ENCODE results near the gene CYSTM1.

DNA sequence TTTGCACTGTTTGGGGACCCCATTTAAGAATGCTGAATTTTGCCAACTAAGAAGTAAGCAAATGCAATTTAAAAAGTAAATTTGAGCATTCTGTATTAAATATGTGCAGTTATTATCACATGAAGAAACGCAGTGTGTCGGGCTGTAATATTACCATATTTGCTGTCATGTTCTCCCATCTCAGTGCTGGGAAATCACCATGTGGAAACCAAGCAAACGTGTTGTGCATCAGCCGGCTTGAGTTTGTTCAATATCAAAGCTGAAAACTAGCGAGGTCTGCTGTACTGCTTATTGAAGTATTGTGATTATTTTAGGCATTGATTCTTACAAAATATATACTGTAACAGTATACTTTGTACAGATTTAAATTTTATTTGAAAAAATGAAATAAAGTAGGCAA lies 46.6 kb upstream of the CYSTM1 start:
- TF ChIP-seq POLR2A (IDR thresholded peaks at IDR 0.05) = no peak
- TF ChIP-seq, protein P1, sequence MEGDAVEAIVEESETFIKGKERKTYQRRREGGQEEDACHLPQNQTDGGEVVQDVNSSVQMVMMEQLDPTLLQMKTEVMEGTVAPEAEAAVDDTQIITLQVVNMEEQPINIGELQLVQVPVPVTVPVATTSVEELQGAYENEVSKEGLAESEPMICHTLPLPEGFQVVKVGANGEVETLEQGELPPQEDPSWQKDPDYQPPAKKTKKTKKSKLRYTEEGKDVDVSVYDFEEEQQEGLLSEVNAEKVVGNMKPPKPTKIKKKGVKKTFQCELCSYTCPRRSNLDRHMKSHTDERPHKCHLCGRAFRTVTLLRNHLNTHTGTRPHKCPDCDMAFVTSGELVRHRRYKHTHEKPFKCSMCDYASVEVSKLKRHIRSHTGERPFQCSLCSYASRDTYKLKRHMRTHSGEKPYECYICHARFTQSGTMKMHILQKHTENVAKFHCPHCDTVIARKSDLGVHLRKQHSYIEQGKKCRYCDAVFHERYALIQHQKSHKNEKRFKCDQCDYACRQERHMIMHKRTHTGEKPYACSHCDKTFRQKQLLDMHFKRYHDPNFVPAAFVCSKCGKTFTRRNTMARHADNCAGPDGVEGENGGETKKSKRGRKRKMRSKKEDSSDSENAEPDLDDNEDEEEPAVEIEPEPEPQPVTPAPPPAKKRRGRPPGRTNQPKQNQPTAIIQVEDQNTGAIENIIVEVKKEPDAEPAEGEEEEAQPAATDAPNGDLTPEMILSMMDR (IDR thresholded peaks at IDR 0.05 in 8 of 11, conservative IDR thresholded peaks at IDR 0.05 in 3 of 11) = no peak
- TF ChIP-seq POLR2AphosphoS5 (IDR thresholded peaks at IDR 0.05) = no peak
